Sigmoid colon (tissue), 7 donors: Measurements from ENCODE around the gene CFD. TPM values are rescaled to one million over a fixed set of nuclear protein-coding genes. Genes with fewer than 3 reads are reported as not detected.

Experiments
- DNase-seq: peaks from one replicate; pipeline ENCODE4 v3.0.0-alpha.2; 2019
- H3K27ac ChIP-seq, 4 donors: fragments of 200-600 bp; sonication (generic); one replicate each; pipeline ENCODE4 v1.5.1; 2016 to 2019; ENCODE audit warnings: mild to moderate bottlenecking in 1 of 4
- H3K27me3 ChIP-seq, 3 donors: fragments of 200-600 bp; sonication (generic); one replicate each; pipeline ENCODE4 v1.5.1; 2019; ENCODE audit warnings: mild to moderate bottlenecking in 1 of 3
- H3K36me3 ChIP-seq, 4 donors: fragments of 200-600 bp; sonication (generic); one replicate each; pipeline ENCODE4 v1.5.1; 2016 to 2019
- H3K4me1 ChIP-seq, 4 donors: fragments of 200-600 bp; sonication (generic); one replicate each; pipeline ENCODE4 v1.5.1; 2017 to 2019
- H3K4me3 ChIP-seq, 4 donors: fragments of 200-600 bp; sonication (generic); one replicate each; pipeline ENCODE4 v1.5.1; 2017 to 2019; ENCODE audit warnings: mild to moderate bottlenecking in 2 of 4, moderate library complexity in 1 of 4
- H3K9me3 ChIP-seq, 4 donors: fragments of 200-600 bp in 3 of 4; sonication (generic) in 3 of 4; one replicate each; pipeline versions ENCODE4 v1.5.1 to v1.6.1; 2013 to 2019
- EP300 ChIP-seq, 4 donors: sonication (generic); formaldehyde crosslinking; IDR thresholded peaks; one replicate each; pipeline ENCODE4 v1.6.1; 2017; ENCODE audit warnings: antibody characterized with exemption in 4 of 4
- POLR2A ChIP-seq, 2 donors: fragments of 450-650 bp; IDR thresholded peaks; one replicate each; pipeline ENCODE4 v1.6.1; 2016; ENCODE audit warnings: antibody characterized with exemption in 2 of 2, mild to moderate bottlenecking in 2 of 2, moderate library complexity in 2 of 2
- POLR2AphosphoS5 ChIP-seq, 4 donors: sonication (generic); formaldehyde crosslinking; IDR thresholded peaks; one replicate each; pipeline ENCODE4 v1.6.1; 2017; ENCODE audit warnings: antibody characterized with exemption in 4 of 4
- WGBS, 2 donors: extraction: QIAGEN DNeasy Blood & Tissue Kit; methylation state at CpG; one replicate each; pipeline ENCODE4 v1.1.7; 2013; 5-methylcytosine and 5-hydroxymethylcytosine counted together
- intact Hi-C: fragments of 100-400 bp; cut with DNase I; formaldehyde crosslinking; loops from one replicate; pipeline ENCODE4 v1.15.1; 2023
- polyA plus RNA-seq, 3 donors: library from polyadenylated mRNA; stranded (reverse); fragments of 200-250 nt; gene quantifications; one replicate each; pipeline ENCODE4 v1.2.3, GENCODE V29; 2013
- total RNA-seq, 4 donors: library from RNA; depleted of rRNA; stranded (reverse); fragments of >200 nt; gene quantifications; one replicate each; pipeline ENCODE4 v1.1.0, GENCODE V29; 2016
- TF ChIP-seq, protein P1 (sequence below), 4 experiments: fragments of 450-650 bp in 3 of 4; fragments of 200-600 bp in 1 of 4; IDR thresholded peaks; one replicate each; pipeline ENCODE4 v1.5.1; 2016 to 2019; ENCODE audit warnings: antibody characterized with exemption in 4 of 4, mild to moderate bottlenecking in 3 of 4, moderate library complexity in 2 of 4
- donor health status: healthy with polysubstance abuse.
- donor health status: Bipolar disorder and iron deficiency.
- donor health status: healthy.

The CFD gene
- total and polyA plus RNA-seq, 7 donors, result 29.1 to 830 (median 329) TPM

DNA sequence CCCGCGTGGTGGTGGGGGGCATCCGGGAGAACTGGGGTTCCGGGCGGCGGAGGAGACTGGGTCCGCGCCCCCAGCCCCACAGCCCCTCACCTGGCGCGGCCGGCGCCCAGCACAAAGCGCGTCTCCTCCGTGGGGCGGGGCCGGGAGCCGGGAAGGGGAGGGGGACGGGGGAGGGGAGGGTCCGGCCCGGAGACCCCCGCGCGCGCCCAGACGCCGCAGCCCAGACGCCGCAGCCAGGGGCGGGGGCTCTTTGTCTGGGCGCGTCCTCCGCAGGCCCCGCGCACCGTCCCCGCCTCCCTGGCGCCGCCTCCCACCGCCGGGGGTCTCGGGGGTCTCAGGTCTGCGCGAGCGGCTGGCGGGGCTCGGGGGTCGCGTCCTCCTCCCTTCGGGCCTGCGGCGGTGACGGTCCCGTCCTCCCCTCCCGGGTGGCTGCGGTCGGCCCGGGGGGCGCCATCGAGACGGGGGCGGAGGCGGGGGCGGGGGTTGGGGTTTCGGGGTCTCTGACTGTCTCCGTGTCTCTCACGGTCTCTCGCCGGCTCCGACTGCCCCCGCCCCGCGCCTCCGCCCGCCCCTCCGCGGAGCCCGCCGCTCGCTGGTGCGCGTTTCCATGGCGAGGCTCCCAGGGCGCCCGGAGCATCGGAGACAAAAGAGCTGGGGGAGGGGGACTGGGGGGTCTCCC lies 37.5 kb upstream of the CFD start, which contains the start of gene PLPPR3:
PLPPR3 (minus strand) TSS at position 131 of the 679 bp plus-strand sequence. CDS start 396 bp downstream, outside the sequence.
- H3K27me3 ChIP-seq, result peaks cover 22 to 36% (median 33%) of the 10 kb centered on the region in 3 donors

DNA sequence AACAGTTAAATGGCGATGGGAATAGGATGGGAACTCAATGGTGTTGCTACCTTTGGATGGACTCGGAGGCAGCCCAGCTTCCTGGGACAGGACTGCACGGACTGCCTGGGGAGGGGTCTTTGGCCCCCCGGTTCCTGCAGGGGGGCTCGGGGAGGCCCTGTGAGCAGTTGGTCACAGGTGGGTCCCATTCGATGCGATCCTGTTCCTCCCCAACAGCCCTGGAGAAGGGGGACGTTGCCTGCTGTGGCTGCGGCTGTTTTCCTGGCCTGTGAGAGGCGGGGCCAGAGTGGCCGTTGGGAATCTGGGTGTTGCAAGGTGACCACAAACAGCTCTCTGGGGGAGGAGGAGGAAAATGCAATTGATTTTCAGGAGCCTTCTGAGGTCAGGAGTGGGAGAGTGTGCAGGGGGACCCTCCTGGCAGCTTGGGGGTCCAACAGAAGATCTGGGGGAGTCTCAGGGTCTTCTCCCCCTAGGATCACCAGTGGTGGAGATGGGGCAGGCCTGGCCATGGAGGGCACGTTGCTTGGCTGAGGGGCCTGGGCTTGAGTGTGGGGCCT lies 35.8 kb upstream of the CFD start:
- H3K27me3 ChIP-seq, result peaks cover 27 to 49% (median 33%) of the 10 kb centered on the region in 3 donors
- peaks cover 0 to 16% (median 15%) of the 10 kb centered on the region in 4 donors for H3K4me1 ChIP-seq
- TF ChIP-seq POLR2A (IDR thresholded peaks at IDR 0.05) (no peak), EP300 (IDR thresholded peaks at IDR 0.05) (no peak), POLR2AphosphoS5 (IDR thresholded peaks at IDR 0.05) (no peak)
- TF ChIP-seq, protein P1, sequence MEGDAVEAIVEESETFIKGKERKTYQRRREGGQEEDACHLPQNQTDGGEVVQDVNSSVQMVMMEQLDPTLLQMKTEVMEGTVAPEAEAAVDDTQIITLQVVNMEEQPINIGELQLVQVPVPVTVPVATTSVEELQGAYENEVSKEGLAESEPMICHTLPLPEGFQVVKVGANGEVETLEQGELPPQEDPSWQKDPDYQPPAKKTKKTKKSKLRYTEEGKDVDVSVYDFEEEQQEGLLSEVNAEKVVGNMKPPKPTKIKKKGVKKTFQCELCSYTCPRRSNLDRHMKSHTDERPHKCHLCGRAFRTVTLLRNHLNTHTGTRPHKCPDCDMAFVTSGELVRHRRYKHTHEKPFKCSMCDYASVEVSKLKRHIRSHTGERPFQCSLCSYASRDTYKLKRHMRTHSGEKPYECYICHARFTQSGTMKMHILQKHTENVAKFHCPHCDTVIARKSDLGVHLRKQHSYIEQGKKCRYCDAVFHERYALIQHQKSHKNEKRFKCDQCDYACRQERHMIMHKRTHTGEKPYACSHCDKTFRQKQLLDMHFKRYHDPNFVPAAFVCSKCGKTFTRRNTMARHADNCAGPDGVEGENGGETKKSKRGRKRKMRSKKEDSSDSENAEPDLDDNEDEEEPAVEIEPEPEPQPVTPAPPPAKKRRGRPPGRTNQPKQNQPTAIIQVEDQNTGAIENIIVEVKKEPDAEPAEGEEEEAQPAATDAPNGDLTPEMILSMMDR (IDR thresholded peaks at IDR 0.05), result no peak
- H3K4me3 ChIP-seq, result no peak overlapping the region
- 21 to 52% methylated on average over 12 of the region's 12 CpGs for WGBS, 2 donors
- H3K36me3 ChIP-seq, result no peaks in the 10 kb centered on the region
- intact Hi-C loops, result no loop called here
- DNase-seq, result no peak
- H3K9me3 ChIP-seq, result no peaks in the 10 kb centered on the region
- no peak overlapping the region for H3K27ac ChIP-seq

More for the DNA sequence above, 37.5 kb upstream of the CFD start, which contains the start of gene PLPPR3:
- no peak for DNase-seq
- TF ChIP-seq POLR2A (IDR thresholded peaks at IDR 0.05), result no peak
- TF ChIP-seq, protein P1 (IDR thresholded peaks at IDR 0.05), result no peak
- no peak for TF ChIP-seq EP300 (IDR thresholded peaks at IDR 0.05)
- TF ChIP-seq POLR2AphosphoS5 (IDR thresholded peaks at IDR 0.05), result no peak
- Histone ChIP-seq H3K4me1 (peaks cover 0 to 16% (median 15%) of the 10 kb centered on the region in 4 donors), H3K36me3 (no peaks in the 10 kb centered on the region), H3K9me3 (no peaks in the 10 kb centered on the region), H3K4me3 (peak within 1 kb of the TSS; percentile 6 to 47 (median 34)), H3K27ac (no peak within 1 kb of the TSS)
- intact Hi-C loops, result no loop called here
- WGBS, 2 donors, result 1 to 2% methylated on average over 86 of the region's 86 CpGs

DNA sequence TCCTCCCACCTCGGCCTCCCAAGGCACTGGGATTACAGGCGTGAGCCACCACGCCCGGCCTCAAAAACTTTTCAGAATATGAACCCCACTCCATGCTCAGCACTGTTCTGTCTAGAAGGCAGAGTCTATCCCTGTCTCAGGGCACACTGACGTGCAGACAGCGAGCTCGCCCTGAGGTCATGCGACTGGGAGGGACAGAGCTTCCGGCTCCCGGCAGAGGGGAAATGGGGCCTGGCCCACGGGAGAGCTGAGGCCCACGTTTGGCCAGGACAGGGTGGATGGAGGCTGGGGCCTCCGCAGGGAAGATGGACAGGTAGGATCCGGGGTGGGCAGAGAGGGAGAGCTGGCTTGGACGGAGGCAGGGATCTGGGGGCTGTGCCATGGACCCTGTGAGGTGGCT lies 34.6 kb upstream of the CFD start:
- Histone ChIP-seq H3K4me3 (no peak overlapping the region), H3K36me3 (no peaks in the 10 kb centered on the region), H3K27ac (no peak overlapping the region), H3K9me3 (no peaks in the 10 kb centered on the region), H3K27me3 (peaks cover 27 to 57% (median 40%) of the 10 kb centered on the region in 3 donors), H3K4me1 (peaks cover 0 to 16% (median 15%) of the 10 kb centered on the region in 4 donors)
- 74 to 75% methylated on average over 15 of the region's 15 CpGs for WGBS, 2 donors
- intact Hi-C loops, result no loop called here
- no peak for TF ChIP-seq POLR2AphosphoS5 (IDR thresholded peaks at IDR 0.05)
- no peak for TF ChIP-seq EP300 (IDR thresholded peaks at IDR 0.05)
- no peak for TF ChIP-seq POLR2A (IDR thresholded peaks at IDR 0.05)
- TF ChIP-seq, protein P1 (IDR thresholded peaks at IDR 0.05), result no peak
- no peak for DNase-seq

DNA sequence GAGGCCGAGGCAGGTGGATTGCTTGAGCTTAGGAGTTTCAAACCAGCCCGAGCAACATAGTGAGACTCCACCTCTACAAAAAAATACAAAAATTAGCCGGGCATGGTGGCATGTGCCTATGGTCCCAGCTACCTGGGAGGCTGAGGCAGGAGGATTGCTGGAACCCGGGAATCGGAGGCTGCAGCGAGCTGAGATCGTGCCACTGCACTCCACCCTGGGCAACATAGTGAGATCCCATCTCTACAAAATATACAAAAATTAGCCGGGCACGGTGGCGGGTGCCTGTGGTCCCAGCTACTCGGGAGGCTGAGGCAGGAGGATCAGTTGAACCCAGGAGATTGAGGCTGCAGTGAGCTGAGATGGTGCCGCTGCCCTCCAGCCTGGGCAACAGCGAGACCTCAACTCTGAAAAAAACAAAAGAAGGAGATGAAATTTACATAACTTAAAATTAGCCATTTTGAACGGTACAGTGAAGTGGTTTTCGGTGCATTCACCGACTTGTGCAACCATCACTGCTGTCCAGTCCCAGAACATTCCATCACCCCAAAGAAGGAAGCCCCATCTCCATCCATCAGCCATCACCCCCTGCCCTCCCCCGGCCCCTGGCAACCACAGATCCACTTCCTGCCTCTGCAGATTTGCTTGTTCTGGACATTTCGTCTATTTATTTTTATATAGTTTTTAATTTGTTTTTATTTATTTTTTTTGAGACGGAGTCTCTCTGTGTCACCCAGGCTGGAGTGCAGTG lies 33.4 kb upstream of the CFD start:
- Histone ChIP-seq H3K9me3 (no peaks in the 10 kb centered on the region), H3K36me3 (no peaks in the 10 kb centered on the region), H3K4me1 (peaks cover 0 to 16% (median 15%) of the 10 kb centered on the region in 4 donors), H3K27ac (no peak overlapping the region), H3K27me3 (peaks cover 26 to 64% (median 44%) of the 10 kb centered on the region in 3 donors), H3K4me3 (no peak overlapping the region)
- intact Hi-C loops, result no loop called here
- TF ChIP-seq, protein P1 (IDR thresholded peaks at IDR 0.05), result no peak
- TF ChIP-seq POLR2A (IDR thresholded peaks at IDR 0.05), result no peak
- no peak for TF ChIP-seq EP300 (IDR thresholded peaks at IDR 0.05)
- TF ChIP-seq POLR2AphosphoS5 (IDR thresholded peaks at IDR 0.05), result no peak
- WGBS, 2 donors, result 80 to 81% methylated on average over 19 of the region's 19 CpGs
- no peak for DNase-seq
